ENCODE data around the gene STN1. TPM values are rescaled to one million over a fixed set of nuclear protein-coding genes. Genes with fewer than 3 reads are reported as not detected.

Gene STN1
- polyA plus RNA-seq, 3 donors = 23.0 to 25.4 (median 24.3) TPM

- no peak for DNase-seq
Observed at GRCh38 chr10:103871006-103871405, 47.0 kb downstream of the STN1 start.

GRCh38 chr10:103870516-103870915 is 47.5 kb downstream of the STN1 start:
- DNase-seq = no peak

GRCh38 chr10:103869336-103869735 is 48.6 kb downstream of the STN1 start:
- no peak for DNase-seq

GRCh38 chr10:103868200-103868599 is 49.8 kb downstream of the STN1 start:
- no peak for DNase-seq

- no peak for DNase-seq
Observed at GRCh38 chr10:103861505-103861904, 56.5 kb downstream of the STN1 start.

- peak; percentile 81 for DNase-seq
Observed at GRCh38 chr10:103859161-103860086, 58.6 kb downstream of the STN1 start.

- no peak for DNase-seq
Observed at GRCh38 chr10:103858360-103858759, 59.6 kb downstream of the STN1 start.

- DNase-seq = no peak
Observed at GRCh38 chr10:103856797-103857170, 61.2 kb downstream of the STN1 start.

- no peak for DNase-seq
Observed at GRCh38 chr10:103855852-103856796, 61.9 kb downstream of the STN1 start.

- DNase-seq = no peak
Observed at GRCh38 chr10:103855424-103855823, 62.6 kb downstream of the STN1 start, which contains the start of gene SH3PXD2A. TSS of gene SH3PXD2A (minus strand) at chr10:103855576. CDS start at chr10:103855266, 310 bp downstream.

- no peak for DNase-seq
Observed at GRCh38 chr10:103854686-103855391, 63.1 kb downstream of the STN1 start.

- peak; percentile 80 for DNase-seq
Observed at GRCh38 chr10:103854265-103854685, 63.7 kb downstream of the STN1 start.

- no peak for DNase-seq
Observed at GRCh38 chr10:103853428-103854264, 64.3 kb downstream of the STN1 start.

GRCh38 chr10:103852856-103853255 is 65.1 kb downstream of the STN1 start:
- DNase-seq = no peak

GRCh38 chr10:103852189-103852711 is 65.7 kb downstream of the STN1 start:
- no peak for DNase-seq

- no peak for DNase-seq
Observed at GRCh38 chr10:103851261-103851660, 66.7 kb downstream of the STN1 start.

- no peak for DNase-seq
Observed at GRCh38 chr10:103850572-103850895, 67.5 kb downstream of the STN1 start.

GRCh38 chr10:103849880-103850571 is 68.0 kb downstream of the STN1 start:
- peak; percentile 36 for DNase-seq

GRCh38 chr10:103849212-103849877 is 68.6 kb downstream of the STN1 start:
- DNase-seq = no peak
